GM12878 (cell line): ENCODE results near the gene KRT4. TPM values are rescaled to one million over a fixed set of nuclear protein-coding genes. Genes with fewer than 3 reads are reported as not detected.

Source experiments
- ATAC-seq: fragments of 200-7000 bp; cut with Tn5 transposase; 3 replicates; pipeline ENCODE4 v1.9.1; 2020; ENCODE audit warnings: mild to moderate bottlenecking, moderate library complexity
- BruUV-seq: library from RNA; stranded (reverse); fragments of 400-500 nt; replicated peaks from 2 replicates; lab custom pipeline; 2021; lab: Mats Ljungman, UMichigan
- CTCF ChIA-PET: fragments of 300-600 bp; sonication (Branson Sonifier 250); formaldehyde crosslinking; extraction: SDS; loops from one replicate; lab custom pipeline; 2021; ENCODE audit warnings: inconsistent platforms; lab: Yijun Ruan, JAX
- POLR2A ChIA-PET: fragments of 350-600 bp; formaldehyde crosslinking; extraction: SDS; loops from one replicate; lab custom pipeline; 2021; ENCODE audit warnings: inconsistent platforms; lab: Charles Lee
- RAD21 ChIA-PET: fragments of 300-600 bp; sonication (Branson Sonifier 250); formaldehyde crosslinking; loops from one replicate; lab custom pipeline; 2023; ENCODE audit warnings: antibody characterized with exemption; ENCODE audit not compliant: unreplicated experiment; lab: Charles Lee
- SMC1A ChIA-PET: fragments of 300-600 bp; sonication (Branson Sonifier 250); formaldehyde crosslinking; loops from one replicate; lab custom pipeline; 2023; ENCODE audit not compliant: unreplicated experiment, uncharacterized antibody; lab: Charles Lee
- DNase-seq: peaks from one replicate; pipeline ENCODE4 v3.0.0-alpha.2; 2011; ENCODE audit warnings: low read depth, low spot score
- FAIRE-seq: peaks from 3 replicates; lab custom pipeline; 2011; peaks lifted over from hg19 to GRCh38; lab: Jason Lieb, UNC
- H2AFZ ChIP-seq: 2 replicates; pipeline ENCODE4 v1.6.0; 2011; ENCODE audit warnings: low read depth, low read length, control low read depth; ENCODE audit not compliant: control insufficient read depth
- H3K27ac ChIP-seq: 2 replicates; pipeline ENCODE4 v1.5.1; 2011; ENCODE audit warnings: control low read depth; ENCODE audit not compliant: control insufficient read depth, insufficient read depth
- H3K27me3 ChIP-seq, 2 experiments: replicated peaks in 1 of 2; 2 replicates each; pipeline versions ENCODE4 v1.6.0 to v1.6.1; 2011; ENCODE audit warnings: low read length in 1 of 2; ENCODE audit not compliant: control insufficient read depth in 2 of 2, insufficient read depth in 2 of 2
- H3K36me3 ChIP-seq, 2 experiments: 2 replicates each; pipeline ENCODE4 v1.5.1; 2011; ENCODE audit warnings: low read length in 1 of 2; ENCODE audit not compliant: control insufficient read depth in 2 of 2, insufficient read depth in 2 of 2
- H3K4me1 ChIP-seq: 2 replicates; pipeline ENCODE4 v1.6.1; 2011; ENCODE audit warnings: mild to moderate bottlenecking, low read length, moderate library complexity, mixed read lengths; ENCODE audit not compliant: control insufficient read depth, insufficient read depth
- H3K4me2 ChIP-seq: 2 replicates; pipeline ENCODE4 v1.6.0; 2011; ENCODE audit warnings: control low read depth; ENCODE audit not compliant: control insufficient read depth, insufficient read depth
- H3K4me3 ChIP-seq: fragments of 200-600 bp; sonication (generic); 2 replicates; pipeline ENCODE4 v1.5.1; 2016
- H3K79me2 ChIP-seq: 2 replicates; pipeline ENCODE4 v1.6.0; 2011; ENCODE audit warnings: low read length; ENCODE audit not compliant: control insufficient read depth, insufficient read depth
- H3K9ac ChIP-seq: 2 replicates; pipeline ENCODE4 v1.8.0; 2011; ENCODE audit warnings: low read length, control low read depth, mixed read lengths; ENCODE audit not compliant: control insufficient read depth, insufficient read depth
- H3K9me3 ChIP-seq: replicated peaks from 3 replicates; pipeline ENCODE4 v1.5.1; 2011; ENCODE audit warnings: mild to moderate bottlenecking, low read length; ENCODE audit not compliant: control insufficient read depth, insufficient read depth
- H4K20me1 ChIP-seq: 2 replicates; pipeline ENCODE4 v1.6.0; 2011; ENCODE audit not compliant: control insufficient read depth, insufficient read depth
- CBFB ChIP-seq: IDR thresholded peaks from 2 replicates; pipeline ENCODE4 v1.6.1; 2016; ENCODE audit warnings: antibody characterized with exemption, low read depth
- CREM ChIP-seq: IDR thresholded peaks from 2 replicates; pipeline ENCODE4 v1.6.1; 2014; ENCODE audit warnings: antibody characterized with exemption, low read depth
- E2F4 ChIP-seq: IDR thresholded peaks from 2 replicates; pipeline ENCODE4 v1.6.1; 2012; ENCODE audit warnings: low read depth, low read length, improper control_type of control experiment
- ESRRA ChIP-seq: IDR thresholded peaks from 2 replicates; pipeline ENCODE4 v1.6.1; 2012; ENCODE audit warnings: mild to moderate bottlenecking, low read length, improper control_type of control experiment
- ETV6 ChIP-seq, 2 experiments: fragments of 450-650 bp in 1 of 2; IDR thresholded peaks in 1 of 2; conservative IDR thresholded peaks in 1 of 2; 2 replicates each; pipeline ENCODE4 v1.6.1; 2014; ENCODE audit warnings: antibody characterized with exemption in 1 of 2, borderline replicate concordance in 1 of 2, low read depth in 1 of 2, mild to moderate bottlenecking in 1 of 2, moderate library complexity in 1 of 2
- EZH2 ChIP-seq: IDR thresholded peaks from 2 replicates; pipeline ENCODE4 v1.6.1; 2012; ENCODE audit warnings: low read depth, mild to moderate bottlenecking, control low read depth, inconsistent platforms, low read length, borderline replicate concordance; ENCODE audit not compliant: control insufficient read depth
- IRF3 ChIP-seq: fragments of 450-650 bp; IDR thresholded peaks from 2 replicates; pipeline ENCODE4 v1.6.1; 2014; ENCODE audit warnings: mild to moderate bottlenecking
- LARP7 ChIP-seq: fragments of 450-650 bp; IDR thresholded peaks from 2 replicates; pipeline ENCODE4 v1.6.1; 2017; ENCODE audit warnings: mild to moderate bottlenecking
- MEF2A ChIP-seq: IDR thresholded peaks from 2 replicates; pipeline ENCODE4 v1.6.1; 2011; ENCODE audit warnings: low read depth, mild to moderate bottlenecking, low read length, moderate library complexity; ENCODE audit not compliant: insufficient read depth
- MEF2B ChIP-seq: fragments of 450-650 bp; IDR thresholded peaks from 2 replicates; pipeline ENCODE4 v1.6.1; 2018; ENCODE audit warnings: mild to moderate bottlenecking, moderate library complexity; ENCODE audit not compliant: partially characterized antibody, poor library complexity, severe bottlenecking
- SIN3A ChIP-seq: IDR thresholded peaks from 2 replicates; pipeline ENCODE4 v1.6.1; 2012; ENCODE audit warnings: low read depth, low read length, improper control_type of control experiment
- TAF1 ChIP-seq: IDR thresholded peaks from 2 replicates; pipeline ENCODE4 v1.6.1; 2011; ENCODE audit warnings: mild to moderate bottlenecking, low read depth, low read length, borderline replicate concordance
- TARDBP ChIP-seq: IDR thresholded peaks from 2 replicates; pipeline ENCODE4 v1.6.1; 2016; ENCODE audit warnings: borderline replicate concordance
- TCF3 ChIP-seq: IDR thresholded peaks from 2 replicates; pipeline ENCODE4 v1.6.1; 2012; ENCODE audit warnings: low read depth, mild to moderate bottlenecking, low read length, borderline replicate concordance; ENCODE audit not compliant: insufficient read depth
- TCF7 ChIP-seq: IDR thresholded peaks from 2 replicates; pipeline ENCODE4 v1.6.1; 2014; ENCODE audit warnings: antibody characterized with exemption, borderline replicate concordance
- WRNIP1 ChIP-seq: IDR thresholded peaks from 2 replicates; pipeline ENCODE4 v1.6.1; 2011; ENCODE audit warnings: low read depth, low read length, improper control_type of control experiment, borderline replicate concordance
- ZBED1 ChIP-seq: IDR thresholded peaks from 2 replicates; pipeline ENCODE4 v1.6.1; 2016; ENCODE audit warnings: borderline replicate concordance
- ZBTB33 ChIP-seq: fragments of 450-650 bp; IDR thresholded peaks from 2 replicates; pipeline ENCODE4 v1.6.1; 2017; ENCODE audit warnings: mild to moderate bottlenecking
- ZZZ3 ChIP-seq: IDR thresholded peaks from 2 replicates; pipeline ENCODE4 v1.6.1; 2011; ENCODE audit warnings: low read depth; ENCODE audit not compliant: control insufficient read depth, insufficient read length
- WGBS: methylation state at CpG from one replicate; pipeline ENCODE4 v1.1.6; 2016; ENCODE audit warnings: low lambda C conversion rate; ENCODE audit not compliant: insufficient replicate concordance, insufficient coverage; ENCODE audit errors: missing lambda C conversion rate; 5-methylcytosine and 5-hydroxymethylcytosine counted together
- in situ Hi-C: fragments of 300-500 bp; cut with MboI; formaldehyde crosslinking; loops from 9 replicates; pipeline ENCODE4 v1.14.3; 2018; ENCODE audit warnings: mixed read lengths
- intact Hi-C: fragments of 100-400 bp; cut with micrococcal nuclease; formaldehyde crosslinking; loops from one replicate; pipeline ENCODE4 v1.14.2; 2022; ENCODE audit not compliant: unreplicated experiment
- polyA plus RNA-seq, 11 experiments: library from polyadenylated mRNA; depleted of rRNA in 4 of 11; unstranded in 6 of 11; stranded (reverse) in 5 of 11; fragments of >200 nt; fragmentation: Nextera tagmentation in 4 of 11; fragmentation: Illumina TruSeq in 1 of 11; extraction: Ambion mirVana in 4 of 11; extraction: Trizol in 1 of 11; gene quantifications; 1 replicate in 1 of 11; 2 replicates in 10 of 11; pipeline versions ENCODE4 v1.2.1 to v1.2.3, GENCODE V29; 2011 to 2016; ENCODE audit warnings: inconsistent platforms in 2 of 11, missing spikeins in 2 of 11, low read depth in 1 of 11
- total RNA-seq, 4 experiments: library from RNA; depleted of rRNA in 3 of 4; stranded (reverse); fragments of >200 nt in 3 of 4; fragmentation: Illumina TruSeq in 1 of 4; extraction: Trizol in 1 of 4; gene quantifications; 2 replicates each; pipeline versions ENCODE4 v1.2.1 to v1.2.3, GENCODE V29; 2013 to 2021

Gene KRT4
- total and polyA plus RNA-seq, 10 of the 15 experiments (the other 5 are each of a cell fraction or from before 2014, with no cell fraction given), result not detected

- TF ChIP-seq TARDBP, result no peak
- TF ChIP-seq CREM, result no peak
- no peak for TF ChIP-seq IRF3
- no peak for TF ChIP-seq SIN3A
- TF ChIP-seq LARP7, result no peak
- TF ChIP-seq TCF7, result no peak
- no peak for TF ChIP-seq ETV6 (conservative IDR thresholded peaks at IDR 0.05 in 1 of 2, IDR thresholded peaks at IDR 0.05 in 1 of 2; ENCODE audit: borderline replicate concordance in 1 of 2, low read depth in 1 of 2)
Observed at GRCh38 chr12:52825961-52826360, 12.0 kb upstream of the KRT4 start (continued).

- ATAC-seq (no peak), DNase-seq (no peak), FAIRE-seq (no peak)
- intact Hi-C loops (no loop called here), in situ Hi-C loops (no loop called here)
- CTCF ChIA-PET, result interaction anchor here (0.6 kb wide), 1 partner anchor 668 kb away, joined by 3 read pairs; no protein-coding TSS in a partner anchor
- no peaks in the 10 kb centered on the region for H3K9me3 ChIP-seq
- BruUV-seq, result no TSS peak
- no peak overlapping the region for H3K4me3 ChIP-seq
- H3K27ac ChIP-seq, result no peak overlapping the region
- SMC1A ChIA-PET, result no interaction called here
- no peaks in the 10 kb centered on the region for H3K36me3 ChIP-seq
- no peaks in the 10 kb centered on the region for H3K79me2 ChIP-seq
- POLR2A ChIA-PET, result no interaction called here
- H4K20me1 ChIP-seq, result no peaks in the 10 kb centered on the region; the same call in 1 of the 2 replicates
- RAD21 ChIA-PET, result no interaction called here
- H3K4me1 ChIP-seq, result no peaks in the 10 kb centered on the region
- WGBS, result 16% methylated on average over 5 of the region's 5 CpGs
- peaks cover 0 to 9% of the 10 kb centered on the region in 2 experiments; a peak in 2 of 4 replicates for H3K27me3 ChIP-seq
- no peak overlapping the region for H3K9ac ChIP-seq
- H3K4me2 ChIP-seq, result no peak overlapping the region
- no peak overlapping the region for H2AFZ ChIP-seq
- TF ChIP-seq LARP7 (no peak), TARDBP (no peak), TCF3 (no peak), ZBTB33 (no peak), MEF2B (no peak), TCF7 (no peak), TAF1 (no peak), ESRRA (no peak), E2F4 (no peak), ZBED1 (no peak), MEF2A (no peak), ZZZ3 (no peak), WRNIP1 (no peak), SIN3A (no peak), EZH2 (no peak), CBFB (no peak)
Observed at GRCh38 chr12:52824741-52825410, 11.0 kb upstream of the KRT4 start.
